Activated T-cell treated with anti-CD3 and anti-CD28 coated beads, Interleukin-2, amount 50 U/mL, for 4 hours (primary cell): ENCODE data around the gene ATP6V0E2. TPM values are rescaled to one million over a fixed set of nuclear protein-coding genes. Genes with fewer than 3 reads are reported as not detected.

Experiments
- ATAC-seq, 2 donors: fragments of 200-7000 bp; cut with Tn5 transposase; one replicate each; pipeline ENCODE4 v1.10.0; 2021
- DNase-seq: peaks from one replicate; pipeline ENCODE4 v3.0.0-alpha.2; 2020
- H3K27me3 Mint-ChIP-seq: one replicate; pipeline ENCODE4 v1.8.0; 2021; ENCODE audit warnings: low read depth, mixed read lengths
- H3K36me3 Mint-ChIP-seq: one replicate; pipeline ENCODE4 v1.8.0; 2022; ENCODE audit warnings: mixed read lengths; ENCODE audit not compliant: insufficient read depth
- H3K4me1 Mint-ChIP-seq: one replicate; pipeline ENCODE4 v1.8.0; 2021; ENCODE audit warnings: low read depth, mixed read lengths
- H3K4me3 Mint-ChIP-seq: one replicate; pipeline ENCODE4 v1.8.0; 2021; ENCODE audit warnings: mild to moderate bottlenecking, moderate library complexity, mixed read lengths
- H3K9me3 Mint-ChIP-seq: one replicate; pipeline ENCODE4 v1.8.0; 2021; ENCODE audit warnings: mixed read lengths
- total RNA-seq, 3 donors: library from RNA; stranded (reverse); gene quantifications; one replicate each; pipeline ENCODE4 v1.2.1, GENCODE V29; 2021

ATP6V0E2 gene
- total RNA-seq, 3 donors from 2014 or later, result 36.8 to 43.2 (median 42.5) TPM

DNA sequence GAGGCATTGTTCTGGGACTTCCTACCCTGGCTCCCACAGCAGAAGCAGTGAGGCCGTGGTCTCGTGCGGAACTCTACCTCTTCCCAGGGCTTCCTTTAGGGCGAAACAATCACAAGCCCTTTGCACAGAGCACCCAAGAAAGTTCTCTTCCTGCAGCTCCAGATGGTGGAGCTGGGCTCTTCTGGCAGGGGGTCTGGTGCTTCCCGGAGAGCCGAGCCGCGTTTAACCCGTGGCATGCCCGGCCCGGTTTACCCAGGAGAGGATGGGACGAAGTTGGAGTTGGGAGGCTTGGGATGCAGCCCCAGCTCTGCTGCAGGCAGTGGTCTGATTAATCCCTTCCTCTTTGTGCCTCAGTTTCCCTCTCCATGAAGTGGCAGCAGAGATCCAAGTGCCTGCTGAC, 9.0 kb upstream of the ATP6V0E2 start:
- Mint-ChIP-seq H3K4me3 (no peak overlapping the region), H3K9me3 (no peaks in the 10 kb centered on the region), H3K36me3 (peaks cover 14% of the 10 kb centered on the region), H3K27me3 (no peaks in the 10 kb centered on the region), H3K4me1 (peaks cover 71% of the 10 kb centered on the region)
- DNase-seq (no peak), ATAC-seq (no peak)

DNA sequence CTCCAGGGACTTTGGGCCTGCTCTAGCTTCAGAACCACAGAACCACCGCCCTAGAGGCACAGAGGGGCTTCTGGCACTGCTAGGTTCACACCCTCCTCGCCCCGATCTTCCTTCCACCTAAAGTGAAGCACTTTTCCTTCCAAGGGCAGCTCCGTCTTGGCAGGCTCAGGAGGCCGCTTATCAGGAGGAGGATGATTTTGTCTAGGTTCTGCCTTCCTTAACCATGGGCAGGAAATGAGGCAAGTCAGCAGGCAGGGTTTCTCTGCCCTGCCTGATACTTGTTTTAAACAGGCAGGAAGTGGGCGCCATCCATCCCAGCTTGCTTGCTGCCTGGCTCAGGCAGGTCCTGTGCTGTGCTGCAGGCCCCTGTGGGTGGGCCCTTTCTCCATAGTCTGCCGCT, 8.3 kb upstream of the ATP6V0E2 start:
- peaks cover 78% of the 10 kb centered on the region for H3K4me1 Mint-ChIP-seq
- peak overlapping the region; percentile 9 for H3K4me3 Mint-ChIP-seq
- ATAC-seq (peak; percentile 71 to 73), DNase-seq (peak; percentile 52)
- H3K36me3 Mint-ChIP-seq, result peaks cover 7% of the 10 kb centered on the region
- H3K27me3 Mint-ChIP-seq, result no peaks in the 10 kb centered on the region
- H3K9me3 Mint-ChIP-seq, result no peaks in the 10 kb centered on the region

DNA sequence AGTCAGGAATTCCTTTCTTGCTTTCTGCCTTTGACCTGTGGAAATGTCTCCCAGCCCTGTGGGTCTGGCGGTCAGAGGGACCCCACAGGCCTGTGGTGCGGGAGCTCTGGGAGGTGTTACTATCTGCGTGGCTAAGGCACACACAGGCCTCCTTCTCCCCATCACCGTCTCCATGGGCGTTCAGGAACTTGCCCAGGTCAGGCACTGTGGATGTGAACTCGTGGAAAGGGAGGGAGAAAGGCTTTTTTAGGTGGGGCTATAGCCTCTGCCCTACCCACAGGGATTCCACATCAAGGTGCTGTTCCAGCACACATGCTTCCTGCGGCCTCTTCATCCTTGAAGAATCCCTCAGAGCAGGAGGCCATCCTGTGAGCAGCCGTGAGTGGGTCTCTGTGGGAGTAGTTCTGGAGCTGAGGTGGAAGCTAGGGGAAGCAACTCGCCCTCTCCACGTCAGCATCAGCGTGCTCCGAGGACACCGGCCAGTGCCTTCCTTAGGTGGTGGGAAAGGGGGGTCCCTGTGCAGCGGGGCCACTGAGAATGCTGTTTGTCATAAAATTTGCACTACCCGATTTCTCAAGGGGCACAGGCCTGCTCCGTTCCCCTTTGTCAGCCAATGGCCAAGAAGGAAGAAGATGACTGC, 7.5 kb upstream of the ATP6V0E2 start:
- no peaks in the 10 kb centered on the region for H3K27me3 Mint-ChIP-seq
- H3K36me3 Mint-ChIP-seq, result peaks cover 7% of the 10 kb centered on the region
- no peak for DNase-seq
- peak overlapping the region; percentile 43 for H3K4me3 Mint-ChIP-seq
- no peaks in the 10 kb centered on the region for H3K9me3 Mint-ChIP-seq
- ATAC-seq, result no peak
- H3K4me1 Mint-ChIP-seq, result peaks cover 86% of the 10 kb centered on the region

DNA sequence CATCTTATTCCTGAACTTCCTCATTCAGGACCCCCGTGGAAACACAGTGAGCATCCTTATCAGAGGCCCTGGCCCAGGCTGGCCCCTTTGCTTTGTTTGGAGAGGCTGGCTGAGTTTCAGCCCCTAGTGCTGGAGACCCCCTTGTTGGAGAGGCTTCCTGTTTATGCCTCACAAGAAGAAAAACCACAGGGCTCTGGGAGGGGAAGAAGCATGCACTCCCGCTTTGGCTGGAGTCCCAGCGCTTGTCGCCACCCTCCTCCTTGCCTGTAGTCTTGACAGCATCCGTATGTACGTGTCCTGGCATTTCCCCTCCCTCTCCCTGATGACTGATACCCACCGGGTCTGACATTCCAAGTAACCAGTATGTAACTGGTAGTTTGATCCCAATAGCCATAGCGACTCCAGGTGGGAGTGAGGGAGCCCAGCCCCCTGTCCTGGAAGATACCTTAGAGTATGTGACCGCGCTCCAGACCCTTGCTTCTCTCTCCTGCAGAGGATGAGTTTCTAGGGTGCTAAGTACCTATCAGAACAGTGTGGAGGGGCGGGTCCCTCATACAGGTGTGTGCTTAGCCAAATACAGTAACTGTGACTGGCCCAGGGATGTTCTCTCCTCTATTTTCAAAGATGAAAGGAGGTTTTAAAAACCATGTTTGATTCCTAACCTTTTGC, 6.9 kb upstream of the ATP6V0E2 start:
- peaks cover 7% of the 10 kb centered on the region for H3K36me3 Mint-ChIP-seq
- H3K4me3 Mint-ChIP-seq, result no peak overlapping the region
- ATAC-seq (no peak), DNase-seq (no peak)
- H3K9me3 Mint-ChIP-seq, result no peaks in the 10 kb centered on the region
- no peaks in the 10 kb centered on the region for H3K27me3 Mint-ChIP-seq
- H3K4me1 Mint-ChIP-seq, result peaks cover 89% of the 10 kb centered on the region

DNA sequence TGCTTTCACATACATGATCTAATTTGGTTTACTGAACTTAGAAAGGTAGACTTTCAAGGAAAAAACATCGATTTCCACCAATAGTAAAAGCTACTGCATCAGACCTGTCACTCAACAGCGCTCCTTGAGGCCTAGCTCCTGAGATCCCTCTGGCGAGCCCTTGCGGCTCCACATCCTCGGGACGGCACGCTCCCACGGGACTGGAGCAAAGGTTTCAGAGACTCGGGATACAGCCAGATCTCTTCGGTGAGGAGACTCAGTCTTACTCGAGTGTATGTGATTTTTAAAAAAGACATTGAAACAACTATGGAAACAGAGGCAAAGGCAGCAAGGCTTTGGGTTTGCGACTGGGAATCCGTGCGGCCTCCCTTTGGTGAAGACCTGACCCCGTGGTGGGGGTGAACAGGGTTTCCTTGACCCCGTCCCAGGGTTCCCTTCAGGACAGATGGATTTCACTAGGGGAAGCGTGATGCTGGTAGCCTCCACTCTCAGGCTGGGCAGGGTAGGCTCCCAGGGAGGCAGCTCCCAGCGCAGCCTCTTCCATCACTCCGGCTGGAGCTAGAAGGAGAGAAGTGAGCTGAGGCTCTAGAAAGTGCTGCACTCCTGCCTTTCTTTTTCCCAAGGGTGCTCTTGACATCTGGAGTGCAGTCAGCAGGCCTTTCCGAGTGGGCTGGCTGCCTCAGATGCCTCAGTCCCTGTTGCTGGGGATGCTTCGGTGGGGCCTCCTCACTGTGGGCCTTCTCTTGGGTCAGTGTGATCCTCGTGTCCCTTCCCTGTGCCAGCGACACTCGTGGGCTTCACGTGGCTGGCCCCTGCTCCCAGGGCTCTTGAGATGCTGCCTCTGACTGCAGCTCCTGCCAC, 5.8 kb upstream of the ATP6V0E2 start:
- Mint-ChIP-seq H3K36me3 (peaks cover 3% of the 10 kb centered on the region), H3K4me1 (peaks cover 93% of the 10 kb centered on the region), H3K9me3 (no peaks in the 10 kb centered on the region), H3K27me3 (no peaks in the 10 kb centered on the region), H3K4me3 (no peak overlapping the region)
- no peak for ATAC-seq
- DNase-seq, result no peak

DNA sequence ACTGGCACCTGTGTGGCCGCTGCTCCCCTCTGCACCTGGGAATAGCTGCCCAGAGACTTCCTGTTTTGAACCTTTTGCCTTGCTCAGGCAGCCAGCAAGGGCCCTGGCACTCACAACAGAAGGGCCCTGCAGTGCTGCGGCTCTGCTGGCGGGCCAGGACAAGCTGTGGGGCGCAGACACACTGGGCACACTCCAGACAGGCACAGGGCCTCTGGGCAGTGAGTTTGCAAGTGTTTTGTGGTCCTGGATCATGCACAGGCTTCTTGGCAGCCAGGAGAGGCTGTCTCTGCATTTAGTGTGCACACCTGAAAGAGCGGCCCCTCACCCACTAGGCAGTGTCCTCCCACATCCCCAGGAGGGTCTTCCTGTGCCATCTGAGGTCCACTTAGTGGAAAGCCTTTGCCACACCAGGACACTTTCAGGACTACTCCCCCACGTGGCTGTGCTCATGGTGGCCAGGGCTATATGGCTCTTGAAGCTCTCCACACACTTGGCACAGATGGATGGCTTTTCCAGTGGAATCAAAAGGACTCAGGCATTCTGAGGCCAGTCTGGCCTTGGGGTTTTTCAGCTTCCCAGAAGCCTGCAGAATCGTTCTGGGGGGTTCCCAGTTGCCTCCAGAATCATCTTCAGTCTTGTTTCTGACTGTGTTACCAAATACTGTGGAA, 5.0 kb upstream of the ATP6V0E2 start:
- ATAC-seq, result no peak
- Mint-ChIP-seq H3K4me3 (no peak overlapping the region), H3K36me3 (peaks cover 3% of the 10 kb centered on the region), H3K27me3 (no peaks in the 10 kb centered on the region), H3K9me3 (no peaks in the 10 kb centered on the region), H3K4me1 (peaks cover 89% of the 10 kb centered on the region)
- DNase-seq, result no peak

DNA sequence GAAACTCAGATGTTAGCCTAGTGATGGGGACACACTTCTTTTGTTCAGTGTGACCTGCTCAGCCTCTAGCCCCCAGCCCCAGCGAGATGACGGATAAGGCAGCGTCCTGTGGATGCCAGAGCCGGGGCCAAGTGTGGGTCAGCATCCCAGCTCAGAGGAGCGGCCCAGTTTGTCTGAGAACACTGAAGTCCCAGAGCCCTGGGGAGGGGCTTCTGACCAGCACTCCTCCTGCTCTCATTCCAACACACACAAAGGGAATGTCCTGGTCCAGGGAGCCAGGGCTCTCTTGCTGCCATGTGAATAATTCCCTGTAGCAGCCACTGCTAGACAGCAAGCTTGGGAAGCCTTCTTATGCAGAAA, 4.5 kb upstream of the ATP6V0E2 start:
- no peak for DNase-seq
- no peak for ATAC-seq
- Mint-ChIP-seq H3K4me1 (peaks cover 85% of the 10 kb centered on the region), H3K27me3 (no peaks in the 10 kb centered on the region), H3K9me3 (no peaks in the 10 kb centered on the region), H3K4me3 (no peak overlapping the region), H3K36me3 (peaks cover 3% of the 10 kb centered on the region)

DNA sequence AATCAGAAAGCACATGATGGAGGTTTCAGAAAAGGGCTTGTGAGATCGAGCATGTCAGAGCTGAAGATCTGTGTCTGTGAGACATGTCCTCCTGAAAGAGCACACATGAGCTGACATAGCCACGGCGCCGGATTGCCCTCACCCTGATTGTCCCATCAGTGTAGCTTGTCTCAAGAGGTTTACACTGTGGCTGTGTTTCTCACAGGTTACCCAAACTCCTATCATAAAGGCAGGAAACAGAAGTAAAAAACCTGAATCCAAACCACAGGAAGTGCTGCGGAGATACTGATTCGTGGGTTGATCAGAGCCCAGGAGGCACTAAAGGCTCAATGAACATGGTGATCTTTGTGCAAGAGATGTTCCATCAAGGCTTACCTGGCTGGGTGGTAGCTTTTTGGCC, 3.9 kb upstream of the ATP6V0E2 start:
- ATAC-seq, result peak; percentile 2 to 3
- Mint-ChIP-seq H3K36me3 (peaks cover 3% of the 10 kb centered on the region), H3K9me3 (no peaks in the 10 kb centered on the region), H3K27me3 (no peaks in the 10 kb centered on the region), H3K4me1 (peaks cover 86% of the 10 kb centered on the region), H3K4me3 (peak overlapping the region; percentile 47)
- no peak for DNase-seq

DNA sequence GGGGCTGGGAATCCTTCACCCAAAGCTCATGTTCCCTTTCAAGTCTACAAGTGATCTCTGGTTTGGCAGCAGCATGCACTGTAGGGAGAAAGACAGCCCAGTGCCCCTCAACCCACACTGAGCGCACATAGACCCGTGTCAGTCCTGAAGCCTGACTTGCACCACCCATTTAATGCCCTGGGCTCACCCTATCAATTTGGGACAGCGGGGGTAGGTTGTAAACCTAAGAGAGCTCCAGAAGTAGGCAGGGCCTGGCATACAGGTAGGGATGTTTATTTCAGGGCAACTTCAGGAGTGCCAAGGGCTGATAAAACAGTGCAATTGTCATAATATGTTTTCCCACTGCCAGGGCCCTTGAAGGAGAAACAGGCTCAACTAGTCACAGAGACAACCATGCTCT, 3.5 kb upstream of the ATP6V0E2 start:
- DNase-seq, result no peak
- no peak for ATAC-seq
- peak overlapping the region; percentile 47 for H3K4me3 Mint-ChIP-seq
- no peaks in the 10 kb centered on the region for H3K27me3 Mint-ChIP-seq
- no peaks in the 10 kb centered on the region for H3K9me3 Mint-ChIP-seq
- H3K36me3 Mint-ChIP-seq, result no peaks in the 10 kb centered on the region
- H3K4me1 Mint-ChIP-seq, result peaks cover 86% of the 10 kb centered on the region

DNA sequence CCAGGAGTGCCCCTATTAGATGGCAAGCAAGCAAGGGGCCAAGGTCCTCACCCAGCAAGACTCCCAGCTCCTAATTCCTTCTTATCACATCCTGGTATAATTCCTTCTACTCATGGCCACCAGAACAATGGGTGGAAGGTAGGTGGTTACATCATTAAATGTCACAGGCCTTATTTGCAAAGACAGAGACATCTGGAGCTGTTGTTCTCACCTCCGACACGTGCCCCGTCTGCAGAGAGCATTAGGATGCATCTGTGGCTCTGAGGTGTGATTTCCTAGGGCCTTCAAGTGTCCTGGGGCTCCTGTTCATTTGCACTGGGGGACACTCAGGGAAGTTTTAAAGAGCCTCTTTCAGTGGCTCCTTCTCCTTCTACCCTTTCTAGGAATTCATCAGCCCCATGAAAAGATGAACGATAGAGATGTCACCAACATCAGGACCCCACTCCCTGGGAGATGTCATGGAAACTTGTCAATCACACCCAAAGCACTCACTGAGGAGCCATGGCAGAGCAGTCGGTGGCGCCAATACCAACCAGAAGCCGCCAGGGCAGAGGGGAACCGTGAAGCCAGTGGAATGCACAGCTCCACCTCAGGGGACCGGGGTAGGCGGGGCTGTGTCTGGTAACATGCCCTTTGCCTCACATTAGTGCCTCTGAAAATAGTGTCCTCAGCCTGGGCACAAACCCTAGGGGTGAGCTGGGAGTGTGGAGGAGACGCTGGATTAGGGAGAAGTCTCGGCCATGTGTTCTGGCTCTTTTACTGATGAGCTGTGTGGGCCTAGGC, 2.9 kb upstream of the ATP6V0E2 start:
- H3K27me3 Mint-ChIP-seq, result no peaks in the 10 kb centered on the region
- DNase-seq, result no peak
- no peak for ATAC-seq

DNA sequence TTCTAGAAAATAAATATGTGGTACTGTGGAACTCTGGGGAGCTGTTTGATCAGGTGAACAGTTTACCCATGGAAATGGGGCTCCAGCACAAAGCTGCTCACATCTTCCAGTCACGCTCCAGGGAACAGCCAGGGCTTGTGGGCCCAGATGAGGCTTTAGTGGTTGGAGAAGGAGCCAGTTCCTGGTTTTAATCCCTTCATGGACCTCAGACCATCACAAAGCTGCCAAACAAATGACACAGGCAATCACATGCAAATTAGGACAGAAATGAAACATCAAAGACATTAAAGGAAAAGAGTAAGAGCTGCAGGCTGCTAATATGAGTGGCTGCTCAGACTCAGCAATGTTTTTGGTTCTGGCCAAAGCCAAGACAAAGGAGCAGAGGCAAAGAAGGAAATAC, 2.2 kb upstream of the ATP6V0E2 start:
- no peaks in the 10 kb centered on the region for H3K27me3 Mint-ChIP-seq
- peak overlapping the region; percentile 37 for H3K4me3 Mint-ChIP-seq
- H3K4me1 Mint-ChIP-seq, result peaks cover 81% of the 10 kb centered on the region
- no peaks in the 10 kb centered on the region for H3K9me3 Mint-ChIP-seq
- ATAC-seq (peak in 1 of 2 donors; percentile 5), DNase-seq (no peak)
- no peaks in the 10 kb centered on the region for H3K36me3 Mint-ChIP-seq

More for the DNA sequence above, 2.9 kb upstream of the ATP6V0E2 start:
- H3K4me3 Mint-ChIP-seq, result peak overlapping the region; percentile 37
- H3K4me1 Mint-ChIP-seq, result peaks cover 86% of the 10 kb centered on the region
- no peaks in the 10 kb centered on the region for H3K9me3 Mint-ChIP-seq
- no peaks in the 10 kb centered on the region for H3K36me3 Mint-ChIP-seq

DNA sequence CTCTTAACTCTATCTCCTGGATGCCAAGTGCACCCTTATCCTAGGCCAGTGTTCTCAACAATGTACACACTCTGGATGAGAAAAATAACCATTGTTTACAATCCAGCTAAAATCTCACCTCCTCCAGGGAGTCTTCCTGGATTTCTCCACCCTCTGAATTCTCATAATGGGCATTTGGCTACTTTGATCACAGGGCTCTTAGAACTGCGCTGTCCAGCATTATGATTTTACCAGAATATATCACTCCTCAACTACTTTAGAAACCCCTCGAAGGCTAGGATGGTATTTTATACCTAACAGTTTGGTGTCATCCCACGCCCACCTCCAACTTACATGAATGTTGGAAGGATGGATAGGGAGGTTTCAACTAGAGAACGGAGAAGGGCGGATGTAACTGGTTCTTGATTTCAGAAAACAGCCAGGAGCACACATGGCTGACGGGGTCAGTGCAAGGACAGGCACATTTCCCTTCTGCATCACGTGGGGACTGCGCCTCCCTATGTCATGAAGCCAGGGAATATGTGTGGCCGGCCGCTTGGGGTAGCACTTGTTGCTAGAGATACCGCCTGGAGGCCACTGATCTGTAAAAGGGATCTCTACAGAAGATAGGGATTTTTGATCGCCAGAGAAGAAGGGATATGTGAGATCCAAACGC, 1.2 kb upstream of the ATP6V0E2 start:
- H3K4me1 Mint-ChIP-seq, result peaks cover 76% of the 10 kb centered on the region
- no peak for ATAC-seq
- DNase-seq, result no peak
- no peaks in the 10 kb centered on the region for H3K27me3 Mint-ChIP-seq
- H3K36me3 Mint-ChIP-seq, result no peaks in the 10 kb centered on the region
- H3K4me3 Mint-ChIP-seq, result peak overlapping the region; percentile 87
- H3K9me3 Mint-ChIP-seq, result no peaks in the 10 kb centered on the region

DNA sequence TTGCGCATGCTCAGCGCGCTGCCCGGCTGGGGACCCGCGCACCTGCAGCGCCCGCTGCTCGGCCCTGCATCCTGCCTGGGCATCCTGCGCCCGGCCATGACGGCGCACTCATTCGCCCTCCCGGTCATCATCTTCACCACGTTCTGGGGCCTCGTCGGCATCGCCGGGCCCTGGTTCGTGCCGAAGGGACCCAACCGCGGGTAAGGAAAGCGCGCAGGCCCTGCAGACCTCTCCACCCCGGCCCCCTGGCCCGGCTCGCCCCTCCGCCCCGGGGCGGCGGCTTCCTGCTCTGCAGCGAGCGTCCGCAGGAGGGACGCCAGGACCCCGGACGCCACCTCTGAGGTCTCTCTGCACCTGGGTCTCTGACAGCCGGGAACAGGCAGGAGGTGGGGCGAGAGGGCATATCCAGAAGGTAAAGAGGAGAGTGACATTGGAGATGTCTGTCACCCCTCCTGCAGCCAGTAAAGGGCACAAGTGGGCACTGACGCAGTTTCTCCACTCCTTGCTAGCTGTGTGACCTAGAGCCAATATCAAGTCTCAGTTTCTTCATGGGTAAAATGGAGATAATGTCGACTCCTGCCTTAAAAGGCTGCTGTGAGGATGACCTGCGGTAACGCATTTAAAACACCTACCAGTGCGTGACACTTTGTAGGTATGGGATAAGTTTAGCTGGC, 338 bp downstream of the ATP6V0E2 start:
- H3K9me3 Mint-ChIP-seq, result no peaks in the 10 kb centered on the region
- no peaks in the 10 kb centered on the region for H3K27me3 Mint-ChIP-seq
- ATAC-seq (peak; percentile 31 to 32), DNase-seq (no peak)
- peak overlapping the region; percentile 87 for H3K4me3 Mint-ChIP-seq
- peaks cover 2% of the 10 kb centered on the region for H3K36me3 Mint-ChIP-seq
- peaks cover 66% of the 10 kb centered on the region for H3K4me1 Mint-ChIP-seq
